ENCODE data around the gene SFXN3. TPM values are rescaled to one million over a fixed set of nuclear protein-coding genes. Genes with fewer than 3 reads are reported as not detected.
A peak's percentile ranks its signal among the peaks of the same experiment; 100 is the strongest.

Gene SFXN3
- total and polyA plus RNA-seq, 11 donors, result 11.7 to 37.4 (median 17.8) TPM

GRCh38 chr10:101020427-101021075, 10.5 kb upstream of the SFXN3 start:
- intact Hi-C loops (cut with DNase I), result no loop called here
- ATAC-seq (no peak), DNase-seq (peak in 1 of 5 donors; percentile 27)
- H3K4me3 ChIP-seq, result no peak overlapping the region
- H3K27ac ChIP-seq, result no peak overlapping the region
- no peak for TF ChIP-seq CTCF (IDR thresholded peaks at IDR 0.05)
- no peak for TF ChIP-seq POLR2A (IDR thresholded peaks at IDR 0.05)
- peaks cover 0 to 15% (median 6%) of the 10 kb centered on the region in 12 donors for H3K4me1 ChIP-seq
- 77 to 85% (median 84%) methylated on average over 10 of the region's 10 CpGs for WGBS, 4 donors
- no peaks in the 10 kb centered on the region for H3K9me3 ChIP-seq
- H3K27me3 ChIP-seq, result peaks cover 0 to 17% (median 3%) of the 10 kb centered on the region in 9 donors
- no peaks in the 10 kb centered on the region for H3K36me3 ChIP-seq

- Histone ChIP-seq H3K4me3 (no peak overlapping the region), H3K27ac (no peak overlapping the region), H3K27me3 (peaks cover 0 to 17% (median 3%) of the 10 kb centered on the region in 9 donors), H3K4me1 (peaks cover 0 to 15% (median 6%) of the 10 kb centered on the region in 12 donors), H3K36me3 (no peaks in the 10 kb centered on the region), H3K9me3 (no peaks in the 10 kb centered on the region)
- DNase-seq, result no peak
- TF ChIP-seq CTCF (IDR thresholded peaks at IDR 0.05), result no peak
- TF ChIP-seq POLR2A (IDR thresholded peaks at IDR 0.05), result no peak
- intact Hi-C loops (cut with DNase I), result no loop called here
- WGBS, 4 donors, result 83 to 89% (median 88%) methylated on average over 4 of the region's 4 CpGs
- no peak for ATAC-seq
Observed at GRCh38 chr10:101021239-101021638, 9.8 kb upstream of the SFXN3 start.

GRCh38 chr10:101021692-101022251, 9.3 kb upstream of the SFXN3 start:
- TF ChIP-seq CTCF (IDR thresholded peaks at IDR 0.05), result no peak
- TF ChIP-seq POLR2A (IDR thresholded peaks at IDR 0.05), result no peak
- Histone ChIP-seq H3K4me1 (peaks cover 0 to 15% (median 6%) of the 10 kb centered on the region in 12 donors), H3K9me3 (no peaks in the 10 kb centered on the region), H3K4me3 (no peak overlapping the region), H3K27me3 (peaks cover 0 to 17% (median 0%) of the 10 kb centered on the region in 9 donors), H3K36me3 (no peaks in the 10 kb centered on the region), H3K27ac (no peak overlapping the region)
- DNase-seq (peak in 1 of 5 donors; percentile 46), ATAC-seq (no peak)
- 88 to 92% (median 90%) methylated on average over 11 of the region's 11 CpGs for WGBS, 4 donors
- intact Hi-C loops (cut with DNase I), result no loop called here

GRCh38 chr10:101022967-101023705, 7.9 kb upstream of the SFXN3 start:
- no peaks in the 10 kb centered on the region for H3K9me3 ChIP-seq

More at GRCh38 chr10:101022967-101023705, 7.9 kb upstream of the SFXN3 start:
- ATAC-seq (no peak), DNase-seq (peak in 1 of 5 donors; percentile 51)
- intact Hi-C loops (cut with DNase I), result no loop called here
- no peak overlapping the region for H3K4me3 ChIP-seq
- no peak for TF ChIP-seq CTCF (IDR thresholded peaks at IDR 0.05)
- no peak for TF ChIP-seq POLR2A (IDR thresholded peaks at IDR 0.05)
- peaks cover 0 to 11% (median 6%) of the 10 kb centered on the region in 12 donors for H3K4me1 ChIP-seq
- WGBS, 4 donors, result 90 to 96% (median 91%) methylated on average over 4 to 15 of the region's 15 CpGs
- H3K27me3 ChIP-seq, result peaks cover 0 to 10% (median 0%) of the 10 kb centered on the region in 9 donors
- no peak overlapping the region for H3K27ac ChIP-seq
- no peaks in the 10 kb centered on the region for H3K36me3 ChIP-seq

Measured in heart left ventricle (tissue), 16 donors.